Measurements from ENCODE around the gene NHSL2. TPM values are rescaled to one million over a fixed set of nuclear protein-coding genes. Genes with fewer than 3 reads are reported as not detected.

NHSL2 gene
- total RNA-seq, 1 donor from 2014 or later, result 0.45 TPM

DNA sequence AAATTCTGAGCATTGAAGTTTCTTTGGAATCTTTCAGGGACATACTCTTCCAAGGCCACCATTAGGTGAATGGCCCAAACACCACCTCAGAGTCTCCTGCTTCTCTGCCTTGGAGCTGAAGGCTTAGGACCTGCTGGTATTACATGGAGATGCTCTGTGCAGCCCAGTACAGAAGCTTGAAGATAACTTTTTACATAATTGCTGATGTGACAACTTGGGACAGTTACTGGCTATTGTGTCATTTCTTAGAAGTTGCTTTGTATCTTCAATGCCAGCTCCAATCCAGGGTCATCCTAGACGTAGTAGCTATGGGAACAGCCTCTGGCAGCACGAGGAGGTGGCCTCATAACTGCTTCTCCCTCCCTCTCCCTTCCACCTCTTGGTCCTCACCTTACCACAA is 160.6 kb downstream of the NHSL2 start:
- DNase-seq (ENCODE audit: low read depth), result no peak

DNA sequence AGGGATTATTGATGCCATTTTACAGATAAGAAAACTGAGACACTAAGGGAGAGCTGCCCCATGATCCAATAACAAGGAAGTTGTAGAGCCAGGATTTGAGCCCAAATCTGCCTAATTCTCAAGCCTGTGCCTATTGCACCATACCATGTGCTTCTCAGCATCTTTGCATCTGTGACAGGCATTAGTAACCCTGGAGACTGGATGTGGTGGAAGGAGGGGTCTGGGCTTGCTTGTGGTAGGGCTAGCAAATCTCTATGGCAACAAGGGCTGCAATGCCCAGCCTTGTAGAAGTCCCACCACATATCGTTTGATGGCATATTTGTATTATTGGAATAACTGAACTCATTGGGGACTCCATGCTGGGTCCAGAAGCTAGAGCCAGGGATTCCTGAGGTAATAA is 163.0 kb downstream of the NHSL2 start:
- DNase-seq (ENCODE audit: low read depth), result no peak

GRCh38 chrX:72078411-72078810 is 167.8 kb downstream of the NHSL2 start:
- DNase-seq (ENCODE audit: low read depth), result no peak

DNA sequence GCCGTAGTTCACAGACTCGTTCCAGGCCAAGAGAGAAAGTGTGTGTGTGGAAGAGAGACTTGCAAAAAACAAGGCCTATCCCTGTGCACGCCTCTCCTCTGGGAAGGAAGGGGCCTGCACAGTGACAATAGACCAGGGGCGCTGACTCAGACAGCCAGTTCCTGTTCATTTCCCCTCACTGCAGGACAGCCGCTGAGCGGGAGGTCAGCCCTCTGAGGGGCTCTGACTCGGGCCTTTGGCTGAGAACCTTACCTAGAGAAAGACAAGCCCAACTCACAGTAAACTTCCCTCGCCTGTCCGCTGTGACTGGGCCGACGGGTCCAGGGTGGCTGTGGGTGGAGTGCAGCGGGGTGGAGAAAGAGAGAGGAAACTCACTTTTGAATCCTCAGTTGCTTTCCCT is 169.0 kb downstream of the NHSL2 start:
- no peak for DNase-seq (ENCODE audit: low read depth)

GRCh38 chrX:72080150-72080549 is 169.5 kb downstream of the NHSL2 start:
- no peak for DNase-seq (ENCODE audit: low read depth)

DNA sequence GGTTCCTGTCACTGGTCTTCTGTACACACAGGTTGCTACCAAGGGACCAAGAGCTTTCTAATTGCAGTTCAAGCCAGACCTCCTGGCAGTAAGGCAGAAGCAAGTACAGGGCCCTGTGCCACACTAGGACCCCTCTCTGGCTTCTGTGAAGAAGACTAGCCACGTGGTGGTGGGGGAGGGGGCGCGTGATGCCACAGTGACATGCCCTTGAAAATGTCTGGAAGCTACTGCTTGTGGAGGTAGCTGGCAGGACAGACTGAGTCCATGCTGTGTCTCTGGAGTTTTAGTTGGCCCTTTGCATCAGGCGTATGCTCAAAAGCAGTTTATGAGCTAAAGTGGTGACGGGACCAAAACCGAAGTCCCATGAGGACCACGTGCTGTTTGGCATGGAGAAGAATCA is 170.2 kb downstream of the NHSL2 start:
- DNase-seq (ENCODE audit: low read depth), result no peak

DNA sequence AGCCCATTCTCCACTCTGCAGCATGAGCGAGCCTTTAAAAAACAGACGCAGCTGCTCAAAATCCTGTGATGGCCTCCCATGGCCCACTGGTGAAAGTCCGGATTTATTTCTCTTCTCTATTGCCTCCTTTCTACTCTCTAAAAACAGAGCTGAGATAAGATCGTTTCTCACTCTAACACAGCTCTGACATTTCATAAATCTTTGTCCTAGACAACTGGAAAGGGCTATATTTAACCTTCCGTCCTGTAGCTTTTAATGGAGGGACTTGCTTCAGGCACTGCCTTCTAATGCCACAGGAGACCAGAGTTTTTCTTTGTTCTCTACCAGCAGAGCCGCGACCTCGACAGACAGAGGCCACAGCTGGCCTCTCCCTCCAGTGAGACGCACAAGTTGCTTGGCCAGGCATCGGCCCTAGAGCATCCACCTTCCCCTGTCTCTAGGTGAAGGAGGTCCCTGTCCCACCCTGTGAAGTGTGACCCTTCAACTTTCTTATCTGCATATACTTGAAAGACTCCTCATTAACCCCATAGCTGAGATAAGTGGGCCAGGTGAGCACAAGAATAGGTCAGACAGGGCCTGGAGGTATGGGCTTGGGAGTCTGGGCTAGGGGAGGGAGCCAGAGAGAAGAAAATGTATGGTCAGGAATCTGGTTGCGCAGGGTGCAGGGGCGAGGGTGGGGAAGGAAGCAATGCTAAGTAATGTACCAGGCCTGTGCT is 171.1 kb downstream of the NHSL2 start:
- no peak for DNase-seq (ENCODE audit: low read depth)

DNA sequence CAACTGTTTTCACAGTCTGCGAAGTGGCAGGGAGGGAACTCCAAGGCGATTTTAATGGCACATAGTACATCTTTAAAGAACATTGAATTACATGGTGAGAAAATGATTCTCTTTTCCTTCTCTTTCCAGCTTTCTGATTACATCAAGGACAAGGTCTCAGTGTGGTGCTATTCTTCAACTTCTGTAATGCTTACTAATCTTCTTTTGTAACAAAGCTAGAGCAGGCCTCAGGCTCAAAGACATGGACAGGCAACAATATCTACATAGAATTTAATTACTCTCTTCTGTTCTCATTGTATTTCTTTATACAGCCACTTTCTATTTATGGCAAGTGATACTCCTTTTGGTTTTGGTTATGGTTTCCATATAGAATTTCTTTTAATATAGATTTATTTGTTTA is 172.6 kb downstream of the NHSL2 start:
- no peak for DNase-seq (ENCODE audit: low read depth)

DNA sequence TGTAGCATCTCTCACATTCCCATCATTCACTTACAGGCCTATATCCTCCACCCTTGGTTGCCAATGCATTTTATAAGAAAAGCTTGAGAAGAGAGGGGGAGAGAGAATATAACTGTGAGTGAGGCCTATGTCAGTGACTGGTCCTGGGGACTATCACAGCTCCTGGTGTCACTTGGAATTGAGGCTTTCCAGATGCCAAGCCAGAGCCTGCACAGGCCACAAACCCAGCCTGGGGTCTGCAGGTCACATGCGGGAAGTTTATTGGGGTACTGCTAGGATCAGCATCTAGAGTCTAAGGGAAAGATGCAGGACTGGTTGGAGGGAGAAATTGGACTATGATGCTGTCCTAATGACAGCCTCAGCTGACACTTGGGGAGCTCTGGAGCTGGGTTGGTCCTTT is 173.5 kb downstream of the NHSL2 start:
- no peak for DNase-seq (ENCODE audit: low read depth)

DNA sequence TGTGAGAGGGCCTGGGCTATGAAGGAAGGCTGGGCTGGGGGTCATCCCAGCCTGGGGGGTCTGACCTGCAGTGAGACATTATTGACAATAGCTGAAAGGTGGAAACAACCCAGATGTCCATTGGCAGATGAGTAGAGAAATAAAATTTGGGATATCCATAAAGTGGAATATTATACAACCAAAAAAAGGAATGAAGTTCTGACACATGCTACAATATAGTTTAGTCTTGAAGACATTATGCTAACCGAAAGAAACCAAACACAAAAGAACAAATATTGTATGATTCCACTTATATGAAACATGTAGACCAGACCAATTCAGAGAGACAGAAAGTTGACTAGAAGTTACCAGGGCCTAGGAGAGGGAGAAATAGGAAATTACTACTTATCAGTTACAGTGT is 176.3 kb downstream of the NHSL2 start:
- no peak for DNase-seq (ENCODE audit: low read depth)

GRCh38 chrX:72088761-72089160 is 178.1 kb downstream of the NHSL2 start:
- no peak for DNase-seq (ENCODE audit: low read depth)

DNA sequence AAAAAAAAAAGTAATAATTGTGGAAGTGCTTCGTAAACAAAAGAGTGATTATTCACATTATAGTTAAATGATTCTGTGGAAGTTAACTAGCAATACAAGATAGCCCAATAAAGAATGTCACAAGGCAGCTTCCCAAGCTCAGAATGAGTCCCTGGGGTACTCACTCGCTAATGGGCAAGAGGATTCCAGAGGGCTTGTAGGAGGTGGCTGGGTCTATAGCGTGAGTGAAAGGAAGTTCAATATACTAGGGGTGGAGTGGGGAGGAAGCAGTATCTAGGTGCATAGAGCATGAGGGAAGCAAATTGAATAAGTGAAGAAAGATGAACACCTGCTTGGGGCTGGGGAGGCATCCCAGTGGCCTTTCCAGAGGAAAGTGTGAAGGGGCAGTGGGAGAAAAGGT is 178.6 kb downstream of the NHSL2 start:
- DNase-seq (ENCODE audit: low read depth), result no peak

GRCh38 chrX:72094894-72095293 is 184.2 kb downstream of the NHSL2 start:
- no peak for DNase-seq (ENCODE audit: low read depth)

DNA sequence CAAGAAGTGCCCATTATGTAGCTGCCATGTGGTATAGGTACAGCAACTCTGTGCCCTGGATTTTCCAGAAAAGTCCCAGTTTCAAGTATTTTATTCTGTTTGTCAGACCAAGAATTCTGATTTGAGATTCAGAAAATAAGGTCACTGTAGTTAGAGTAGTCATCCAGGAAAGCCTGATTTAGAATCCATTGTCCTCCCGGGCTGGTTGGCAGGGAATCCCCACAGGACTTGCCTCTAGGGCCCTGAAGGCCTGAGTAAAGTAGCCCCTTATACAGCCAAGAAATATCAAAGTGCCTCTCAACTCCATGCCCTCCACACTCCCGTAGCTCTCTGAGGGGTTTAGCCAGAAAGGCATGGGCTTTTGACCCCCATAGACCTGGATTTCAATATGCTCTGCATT is 184.7 kb downstream of the NHSL2 start:
- DNase-seq (ENCODE audit: low read depth), result no peak

DNA sequence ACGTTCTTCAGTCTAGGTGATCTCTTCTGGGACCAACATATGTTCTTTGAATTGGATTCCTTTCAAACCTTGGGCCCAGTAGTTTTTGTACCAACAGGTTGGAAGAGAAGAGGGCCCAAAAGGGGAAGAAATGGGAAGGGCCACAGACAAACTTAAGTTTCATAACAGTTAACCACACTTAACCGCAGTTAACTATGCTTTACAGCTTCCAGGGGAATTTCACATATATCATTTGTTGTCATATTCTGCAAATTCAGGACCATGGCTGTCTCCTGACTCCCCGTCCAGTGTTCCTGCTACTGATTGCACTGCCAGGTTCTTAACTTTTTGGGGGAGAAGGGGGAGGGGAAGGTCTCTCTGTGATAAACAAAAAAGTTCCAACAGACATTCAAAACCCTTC is 186.5 kb downstream of the NHSL2 start:
- DNase-seq (ENCODE audit: low read depth), result no peak

- no peak for DNase-seq (ENCODE audit: low read depth)
Observed at GRCh38 chrX:72100051-72100755, 189.6 kb downstream of the NHSL2 start.

- peak; percentile 27 for DNase-seq (ENCODE audit: low read depth)
Observed at GRCh38 chrX:72100824-72101351, 190.2 kb downstream of the NHSL2 start.

DNA sequence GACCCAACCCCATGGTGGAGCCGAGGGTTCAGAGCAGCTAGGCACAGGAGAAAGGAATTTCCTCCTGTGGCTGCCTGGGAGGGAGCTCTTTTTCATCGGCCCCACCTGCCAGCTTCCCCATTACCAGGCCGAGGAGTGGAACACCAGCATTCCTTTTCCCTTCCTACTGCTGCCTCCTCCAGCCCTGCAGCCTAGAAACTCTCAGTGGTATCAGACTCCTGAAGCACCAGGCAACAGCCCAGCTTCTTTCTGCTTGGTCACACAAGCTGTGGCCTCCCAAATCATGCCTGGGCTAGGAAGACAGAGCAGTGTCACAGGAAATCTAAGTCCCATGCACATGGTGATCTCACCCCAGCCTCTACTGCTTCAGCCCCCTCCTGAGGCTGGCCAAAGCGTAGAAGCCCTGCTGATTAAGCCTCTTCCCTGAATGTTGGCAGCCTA is 191.0 kb downstream of the NHSL2 start:
- peak; percentile 16 for DNase-seq (ENCODE audit: low read depth)

DNA sequence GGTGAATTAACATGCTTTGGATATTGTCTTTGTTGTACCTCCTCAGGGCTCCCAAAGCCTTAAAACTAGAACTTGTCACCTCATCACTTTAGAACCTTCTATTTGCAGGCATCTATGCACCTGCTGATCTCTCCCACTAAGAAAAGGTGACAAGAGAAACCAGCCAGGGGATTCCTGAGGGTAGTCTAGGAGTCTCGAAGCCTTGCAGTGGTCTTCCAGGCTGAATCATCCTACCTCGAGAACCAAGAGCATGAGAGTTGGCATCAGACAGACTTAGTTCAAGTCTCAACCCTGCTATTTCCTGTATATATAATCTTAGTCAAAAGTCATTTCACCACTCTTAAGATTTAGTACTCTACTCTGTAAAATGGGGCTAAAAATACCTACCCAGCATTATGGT is 191.5 kb downstream of the NHSL2 start:
- DNase-seq (ENCODE audit: low read depth), result no peak

GRCh38 chrX:72102760-72103159 is 192.1 kb downstream of the NHSL2 start:
- peak; percentile 76 for DNase-seq (ENCODE audit: low read depth)

DNA sequence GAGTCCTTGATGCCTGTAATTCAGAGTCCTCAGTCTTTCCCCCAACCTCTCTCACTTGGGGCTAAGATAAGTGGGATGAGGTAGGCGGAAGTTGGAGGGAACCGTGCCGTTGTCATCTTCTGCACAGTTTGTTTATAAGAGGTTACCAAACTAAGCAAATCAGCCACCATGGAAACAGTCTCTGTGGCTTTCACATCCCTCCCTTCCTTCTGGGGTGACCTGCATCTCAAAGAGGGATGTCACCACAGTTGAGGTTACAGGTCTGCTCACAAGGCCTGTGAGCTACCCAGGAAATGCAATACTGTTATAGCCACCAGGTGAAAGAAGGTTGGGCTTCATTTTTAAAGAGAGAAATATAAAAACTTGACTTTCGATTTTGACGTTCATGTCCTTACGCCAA is 194.8 kb downstream of the NHSL2 start:
- no peak for DNase-seq (ENCODE audit: low read depth)

DNA sequence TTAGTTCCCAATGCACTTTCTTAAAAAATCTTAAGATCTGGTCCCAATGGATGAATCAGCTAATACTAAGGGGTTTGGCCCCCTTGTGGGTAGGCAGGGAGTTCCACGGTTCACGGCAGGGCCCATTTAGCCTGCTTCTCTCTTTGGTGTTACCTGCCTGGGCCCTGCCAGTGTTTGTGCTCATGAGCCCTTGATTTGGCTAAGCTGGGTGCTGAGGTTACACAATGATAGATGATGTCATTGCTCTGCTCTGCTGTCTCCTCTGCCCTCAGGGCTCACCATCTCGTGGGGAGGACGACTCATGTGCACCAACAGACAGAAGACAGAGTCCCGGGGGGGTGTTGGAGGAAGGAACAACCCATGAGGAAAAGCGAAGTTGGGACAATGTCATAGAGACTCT is 196.7 kb downstream of the NHSL2 start:
- DNase-seq (ENCODE audit: low read depth), result peak; percentile 59

GRCh38 chrX:72107841-72108595 is 197.4 kb downstream of the NHSL2 start:
- DNase-seq (ENCODE audit: low read depth), result no peak
